ENCODE data around the gene LRP10. TPM values are rescaled to one million over a fixed set of nuclear protein-coding genes. Genes with fewer than 3 reads are reported as not detected.

Gene LRP10
- total and polyA plus RNA-seq, 2 donors (not counting 1 experiment from before 2014, with no cell fraction given): 99.7 to 120 TPM

- Mint-ChIP-seq H3K27me3 (no peaks in the 10 kb centered on the region), H3K4me3 (no peak overlapping the region), H3K4me1 (peaks cover 5% of the 10 kb centered on the region), H3K9me3 (ENCODE audit: insufficient read depth) (no peaks in the 10 kb centered on the region), H3K27ac (no peak overlapping the region)
- peaks cover 9 to 82% of the 10 kb centered on the region in 2 experiments for H3K36me3 ChIP-seq (replicated peaks in 1 of 2; ENCODE audit: control extremely low read depth in 1 of 2, control insufficient read depth in 1 of 2, extremely low read depth in 1 of 2, insufficient read depth in 2 of 2, low read length in 1 of 2)
- intact Hi-C loops (cut with micrococcal nuclease): no loop called here
- TF ChIP-seq CTCF (IDR thresholded peaks at IDR 0.05): no peak
- no peak for TF ChIP-seq EZH2 (IDR thresholded peaks at IDR 0.05; ENCODE audit: borderline replicate concordance, insufficient read depth, low read depth, low read length, poor library complexity, severe bottlenecking)
- ChIA-PET CTCF (interaction anchor here (0.6 to 6.0 kb wide), 8 partner anchors 12 to 332 kb away, joined by 3 to 111 read pairs (median 23); partner anchors contain the start of genes LRP10 and REM2), POLR2A (interaction anchor here (0.6 to 1.2 kb wide), 3 partner anchors 10 to 105 kb away, joined by 3 to 6 read pairs (median 4); no protein-coding TSS in a partner anchor)
- H3K79me2 ChIP-seq (ENCODE audit: control insufficient read depth, insufficient read depth, low read length): peaks cover 42% of the 10 kb centered on the region
- H3K27me3 ChIP-seq (replicated peaks in 1 of 4; ENCODE audit: control extremely low read depth in 1 of 4, control insufficient read depth in 3 of 4, insufficient read depth in 4 of 4, low read length in 3 of 4): no peaks in the 10 kb centered on the region
- no peak overlapping the region for H2AFZ ChIP-seq (ENCODE audit: insufficient read depth, low read depth, low read length, poor library complexity, severe bottlenecking)
- peaks cover 3 to 6% of the 10 kb centered on the region in 2 donors for H3K4me1 ChIP-seq (ENCODE audit: control insufficient read depth in 2 of 2, insufficient read depth in 2 of 2, low read length in 2 of 2)
- H4K20me1 ChIP-seq (ENCODE audit: control insufficient read depth, insufficient read depth, low read length, poor library complexity, severe bottlenecking): peaks cover 13% of the 10 kb centered on the region
- no peak overlapping the region for H3K4me3 ChIP-seq (ENCODE audit: control extremely low read depth in 1 of 5, extremely low read depth in 1 of 5, insufficient read depth in 1 of 5, low read depth in 2 of 5, low read length in 4 of 5)
- no peak overlapping the region for H3K27ac ChIP-seq (ENCODE audit: low read length in 2 of 2)
- ATAC-seq (ENCODE audit: low read depth) (no peak), DNase-seq (no peak)
- H3K9ac ChIP-seq (ENCODE audit: low read length): no peak overlapping the region
- no peaks in the 10 kb centered on the region for H3K9me3 ChIP-seq (ENCODE audit: control extremely low read depth in 1 of 3, control insufficient read depth in 2 of 3, insufficient read depth in 1 of 3, low read length in 2 of 3)
- no peak overlapping the region for H3K4me2 ChIP-seq (replicated peaks; ENCODE audit: low read depth, low read length, poor library complexity, severe bottlenecking)
- 100% methylated on average over 1 of the region's 2 CpGs for WGBS (ENCODE audit: insufficient coverage)
Observed at GRCh38 chr14:22903742-22904087, 32.2 kb downstream of the LRP10 start.

- Histone ChIP-seq H4K20me1 (ENCODE audit: control insufficient read depth, insufficient read depth, low read length, poor library complexity, severe bottlenecking) (peaks cover 32% of the 10 kb centered on the region), H3K4me3 (ENCODE audit: control extremely low read depth in 1 of 5, extremely low read depth in 1 of 5, insufficient read depth in 1 of 5, low read depth in 2 of 5, low read length in 4 of 5) (no peak overlapping the region), H3K27ac (ENCODE audit: low read length in 2 of 2) (no peak overlapping the region), H3K9me3 (ENCODE audit: control extremely low read depth in 1 of 3, control insufficient read depth in 2 of 3, insufficient read depth in 1 of 3, low read length in 2 of 3) (no peaks in the 10 kb centered on the region), H3K4me1 (ENCODE audit: control insufficient read depth in 2 of 2, insufficient read depth in 2 of 2, low read length in 2 of 2) (no peaks in the 10 kb centered on the region), H3K9ac (ENCODE audit: low read length) (no peak overlapping the region), H3K27me3 (replicated peaks in 1 of 4; ENCODE audit: control extremely low read depth in 1 of 4, control insufficient read depth in 3 of 4, insufficient read depth in 4 of 4, low read length in 3 of 4) (no peaks in the 10 kb centered on the region), H3K79me2 (ENCODE audit: control insufficient read depth, insufficient read depth, low read length) (peaks cover 62% of the 10 kb centered on the region), H3K4me2 (replicated peaks; ENCODE audit: low read depth, low read length, poor library complexity, severe bottlenecking) (no peak overlapping the region), H3K36me3 (replicated peaks in 1 of 2; ENCODE audit: control extremely low read depth in 1 of 2, control insufficient read depth in 1 of 2, extremely low read depth in 1 of 2, insufficient read depth in 2 of 2, low read length in 1 of 2) (peaks cover 10 to 95% of the 10 kb centered on the region in 2 experiments), H2AFZ (ENCODE audit: insufficient read depth, low read depth, low read length, poor library complexity, severe bottlenecking) (no peak overlapping the region)
- Mint-ChIP-seq H3K4me1 (peaks cover 1% of the 10 kb centered on the region), H3K27me3 (no peaks in the 10 kb centered on the region), H3K27ac (no peak overlapping the region), H3K4me3 (no peak overlapping the region), H3K9me3 (ENCODE audit: insufficient read depth) (no peaks in the 10 kb centered on the region)
- POLR2A ChIA-PET: no interaction called here
- ATAC-seq (ENCODE audit: low read depth): no peak
- DNase-seq: no peak
- TF ChIP-seq CTCF (IDR thresholded peaks at IDR 0.05) (no peak), EZH2 (IDR thresholded peaks at IDR 0.05; ENCODE audit: borderline replicate concordance, insufficient read depth, low read depth, low read length, poor library complexity, severe bottlenecking) (no peak)
- CTCF ChIA-PET: no interaction called here
- intact Hi-C loops (cut with micrococcal nuclease): no loop called here
- WGBS (ENCODE audit: insufficient coverage): 93% methylated on average over 4 of the region's 4 CpGs
Observed at GRCh38 chr14:22905627-22906026, 34.1 kb downstream of the LRP10 start.
